Measurements from ENCODE around the gene PLCH2.

Gene PLCH2

DNA sequence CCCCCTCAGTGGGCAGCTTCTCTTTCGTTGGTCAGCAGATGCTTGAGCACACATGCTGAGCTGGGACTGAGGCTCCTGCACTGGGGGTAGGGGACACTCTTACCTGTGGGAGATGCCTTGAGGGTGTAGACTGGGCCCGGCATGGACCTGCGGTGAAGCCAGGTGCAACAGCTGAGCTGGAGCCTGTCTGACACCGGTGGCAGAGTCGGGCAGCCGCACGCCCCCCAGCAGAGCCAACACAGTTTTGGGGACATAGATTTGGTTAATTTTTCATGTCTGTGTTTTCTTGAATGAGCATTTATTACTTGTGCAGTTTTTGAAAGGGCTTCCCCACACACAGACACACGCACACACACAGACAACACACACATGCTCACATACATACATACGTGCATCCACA, 59.9 kb downstream of the PLCH2 start:
- Mint-ChIP-seq H3K9me3 (no peaks in the 10 kb centered on the region), H3K27ac (no peak overlapping the region), H3K27me3 (peaks cover 24% of the 10 kb centered on the region), H3K36me3 (no peaks in the 10 kb centered on the region), H3K4me3 (no peak overlapping the region), H3K4me1 (peaks cover 4% of the 10 kb centered on the region)
- ATAC-seq = no peak

DNA sequence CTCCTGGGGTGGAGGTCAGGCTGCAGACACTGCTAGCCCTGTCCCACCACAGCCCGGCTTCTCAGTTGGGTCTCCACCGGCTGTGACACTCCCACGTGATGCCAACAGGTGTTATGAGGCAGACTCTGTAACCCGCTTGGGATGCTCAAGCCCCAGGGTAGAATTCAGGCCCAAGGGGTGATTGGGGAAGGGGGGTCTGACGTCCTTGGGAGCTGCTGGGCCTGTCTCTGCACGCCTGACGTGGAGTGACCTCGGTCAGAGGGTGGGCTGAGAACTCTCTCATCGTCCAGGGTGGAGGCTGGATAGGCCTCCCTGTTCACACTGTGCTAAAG, 61.7 kb downstream of the PLCH2 start:
- H3K4me1 Mint-ChIP-seq = peaks cover 6% of the 10 kb centered on the region
- no peaks in the 10 kb centered on the region for H3K36me3 Mint-ChIP-seq
- H3K27ac Mint-ChIP-seq = no peak overlapping the region
- H3K9me3 Mint-ChIP-seq = no peaks in the 10 kb centered on the region
- H3K27me3 Mint-ChIP-seq = peaks cover 29% of the 10 kb centered on the region
- H3K4me3 Mint-ChIP-seq = no peak overlapping the region
- no peak for ATAC-seq

GRCh38 chr1:2538376-2538775, 62.3 kb downstream of the PLCH2 start:
- H3K4me3 Mint-ChIP-seq = no peak overlapping the region
- H3K4me1 Mint-ChIP-seq = peaks cover 6% of the 10 kb centered on the region
- ATAC-seq = no peak
- no peaks in the 10 kb centered on the region for H3K9me3 Mint-ChIP-seq
- no peak overlapping the region for H3K27ac Mint-ChIP-seq
- H3K36me3 Mint-ChIP-seq = no peaks in the 10 kb centered on the region
- H3K27me3 Mint-ChIP-seq = peaks cover 33% of the 10 kb centered on the region

GRCh38 chr1:2538872-2539271, 62.8 kb downstream of the PLCH2 start:
- H3K36me3 Mint-ChIP-seq = no peaks in the 10 kb centered on the region
- no peak overlapping the region for H3K4me3 Mint-ChIP-seq
- peaks cover 6% of the 10 kb centered on the region for H3K4me1 Mint-ChIP-seq
- peaks cover 33% of the 10 kb centered on the region for H3K27me3 Mint-ChIP-seq
- no peaks in the 10 kb centered on the region for H3K9me3 Mint-ChIP-seq
- no peak for ATAC-seq
- H3K27ac Mint-ChIP-seq = no peak overlapping the region

GRCh38 chr1:2539312-2539907, 63.3 kb downstream of the PLCH2 start:
- no peak for ATAC-seq
- Mint-ChIP-seq H3K9me3 (no peaks in the 10 kb centered on the region), H3K27me3 (peaks cover 33% of the 10 kb centered on the region), H3K4me1 (peaks cover 8% of the 10 kb centered on the region), H3K36me3 (no peaks in the 10 kb centered on the region), H3K4me3 (no peak overlapping the region), H3K27ac (no peak overlapping the region)

- no peak for ATAC-seq
- H3K4me1 Mint-ChIP-seq = peaks cover 24% of the 10 kb centered on the region
- no peak overlapping the region for H3K4me3 Mint-ChIP-seq
- H3K36me3 Mint-ChIP-seq = no peaks in the 10 kb centered on the region
- H3K27me3 Mint-ChIP-seq = peaks cover 32% of the 10 kb centered on the region
- no peaks in the 10 kb centered on the region for H3K9me3 Mint-ChIP-seq
- H3K27ac Mint-ChIP-seq = no peak overlapping the region
Measured at GRCh38 chr1:2540816-2541492, 64.9 kb downstream of the PLCH2 start.

DNA sequence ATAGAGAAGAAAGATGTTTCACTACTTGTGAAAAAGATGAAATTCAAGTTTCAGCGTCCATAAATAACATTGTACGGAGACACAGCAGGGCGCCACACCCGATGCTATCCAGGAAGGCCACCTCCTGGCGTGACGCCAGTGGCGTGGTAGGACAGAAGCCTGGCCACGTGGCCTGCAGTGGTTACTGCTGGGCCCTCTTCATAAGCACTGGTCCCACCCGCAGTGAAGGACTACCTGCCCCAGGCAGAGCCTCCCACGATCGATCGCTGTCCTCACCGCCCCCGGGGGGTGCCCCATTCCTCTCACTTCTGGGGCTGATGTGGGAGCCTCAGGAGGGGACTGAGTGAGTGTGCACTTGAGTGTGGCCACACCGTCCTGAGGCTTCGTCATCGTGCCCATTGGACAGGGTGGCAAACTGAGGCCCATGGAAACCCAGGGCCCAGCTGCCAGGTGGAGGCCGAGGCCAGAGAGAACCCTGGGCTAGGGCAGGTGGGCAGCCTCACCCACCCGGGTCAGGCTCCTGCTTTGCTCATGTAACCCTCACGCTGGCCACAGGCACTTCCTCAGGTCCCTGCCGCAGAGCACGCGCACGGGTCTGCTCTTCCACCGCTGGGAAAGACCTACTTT, 65.6 kb downstream of the PLCH2 start:
- Mint-ChIP-seq H3K4me3 (no peak overlapping the region), H3K9me3 (no peaks in the 10 kb centered on the region), H3K27ac (no peak overlapping the region), H3K4me1 (peaks cover 24% of the 10 kb centered on the region), H3K27me3 (peaks cover 25% of the 10 kb centered on the region), H3K36me3 (no peaks in the 10 kb centered on the region)
- no peak for ATAC-seq

DNA sequence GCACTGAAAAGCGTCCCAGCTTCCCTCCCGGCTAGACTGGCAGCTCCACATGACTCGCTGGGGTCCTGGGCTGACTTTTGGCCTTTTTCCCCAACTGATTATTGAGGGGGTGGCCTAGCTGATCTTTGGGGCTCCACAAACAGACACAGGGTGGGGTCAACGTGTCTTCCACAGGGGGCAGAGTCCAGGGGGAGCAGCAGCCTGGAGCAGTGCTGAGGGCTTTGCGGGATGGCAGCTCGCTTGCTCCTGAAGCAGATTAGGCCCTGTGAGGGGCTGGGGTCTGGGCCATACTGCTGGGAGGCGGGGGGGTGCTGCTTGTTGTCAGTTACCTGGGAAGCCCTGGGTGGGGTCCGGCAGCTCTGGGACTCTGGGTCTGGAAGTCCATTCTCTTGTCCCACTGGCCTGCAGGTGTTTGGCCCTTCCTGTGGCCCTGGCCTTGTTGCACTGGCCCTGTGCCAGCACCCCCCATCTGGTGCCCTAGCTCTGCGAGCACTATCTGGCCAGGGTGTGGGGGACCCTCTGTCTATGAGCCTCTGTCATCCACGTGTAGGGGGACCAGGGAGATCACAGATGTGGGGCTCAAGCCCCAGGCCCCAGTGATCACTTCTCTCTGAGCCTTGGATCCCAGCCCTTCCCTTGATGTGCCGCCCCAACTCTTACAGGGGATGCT, 66.3 kb downstream of the PLCH2 start:
- H3K27ac Mint-ChIP-seq = no peak overlapping the region
- peaks cover 25% of the 10 kb centered on the region for H3K27me3 Mint-ChIP-seq
- H3K9me3 Mint-ChIP-seq = no peaks in the 10 kb centered on the region
- no peak for ATAC-seq
- peaks cover 24% of the 10 kb centered on the region for H3K4me1 Mint-ChIP-seq
- H3K36me3 Mint-ChIP-seq = no peaks in the 10 kb centered on the region
- no peak overlapping the region for H3K4me3 Mint-ChIP-seq

- no peak overlapping the region for H3K27ac Mint-ChIP-seq
- no peak overlapping the region for H3K4me3 Mint-ChIP-seq
- peaks cover 36% of the 10 kb centered on the region for H3K4me1 Mint-ChIP-seq
- H3K27me3 Mint-ChIP-seq = peaks cover 25% of the 10 kb centered on the region
- H3K36me3 Mint-ChIP-seq = no peaks in the 10 kb centered on the region
- ATAC-seq = no peak
- no peaks in the 10 kb centered on the region for H3K9me3 Mint-ChIP-seq
Measured at GRCh38 chr1:2543543-2544092, 67.5 kb downstream of the PLCH2 start.

- H3K27ac Mint-ChIP-seq = no peak overlapping the region
- no peaks in the 10 kb centered on the region for H3K9me3 Mint-ChIP-seq
- H3K27me3 Mint-ChIP-seq = peaks cover 25% of the 10 kb centered on the region
- no peak overlapping the region for H3K4me3 Mint-ChIP-seq
- peaks cover 43% of the 10 kb centered on the region for H3K4me1 Mint-ChIP-seq
- H3K36me3 Mint-ChIP-seq = no peaks in the 10 kb centered on the region
- no peak for ATAC-seq
Measured at GRCh38 chr1:2544093-2544874, 68.2 kb downstream of the PLCH2 start.

DNA sequence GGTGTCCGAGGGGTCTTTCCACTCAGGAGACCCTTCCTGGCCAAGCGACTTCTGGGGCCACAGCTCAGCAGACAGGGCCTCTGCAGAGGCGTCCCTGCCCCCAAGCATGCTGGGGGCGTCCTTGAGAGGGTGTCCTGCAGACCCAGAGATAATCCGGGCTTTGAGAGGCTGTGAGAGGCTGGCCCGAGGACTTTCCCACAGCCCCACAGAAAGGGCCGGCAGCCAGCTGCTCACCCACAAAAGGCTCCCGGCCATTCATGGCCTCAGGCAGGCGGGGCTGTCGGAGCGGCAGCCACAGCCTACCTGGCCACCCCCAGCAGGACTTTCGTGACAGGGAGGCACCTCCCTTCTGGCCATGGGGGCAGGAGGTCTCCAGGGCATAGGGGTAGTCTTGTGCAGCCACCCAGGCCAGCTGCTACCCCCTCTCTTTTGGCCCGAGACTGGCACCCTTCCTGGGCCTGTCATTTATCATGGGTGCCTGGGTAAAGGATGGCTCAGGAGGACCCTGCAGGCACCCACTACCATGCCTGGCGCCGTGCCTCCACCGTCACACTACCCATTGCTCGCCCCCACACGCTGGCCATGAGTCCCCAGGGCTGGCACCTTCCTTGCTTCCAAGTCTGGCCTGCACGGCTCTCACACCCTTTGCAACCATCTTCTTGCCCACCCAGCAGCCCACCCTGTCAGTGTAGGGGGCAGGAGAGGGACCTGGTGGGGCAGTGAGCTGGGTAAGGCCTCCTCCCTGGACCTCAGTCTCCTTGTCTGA, 69.0 kb downstream of the PLCH2 start:
- ATAC-seq = no peak
- Mint-ChIP-seq H3K4me3 (peak overlapping the region; percentile 76), H3K9me3 (no peaks in the 10 kb centered on the region), H3K27me3 (peaks cover 25% of the 10 kb centered on the region), H3K4me1 (peaks cover 50% of the 10 kb centered on the region), H3K27ac (no peak overlapping the region), H3K36me3 (no peaks in the 10 kb centered on the region)

DNA sequence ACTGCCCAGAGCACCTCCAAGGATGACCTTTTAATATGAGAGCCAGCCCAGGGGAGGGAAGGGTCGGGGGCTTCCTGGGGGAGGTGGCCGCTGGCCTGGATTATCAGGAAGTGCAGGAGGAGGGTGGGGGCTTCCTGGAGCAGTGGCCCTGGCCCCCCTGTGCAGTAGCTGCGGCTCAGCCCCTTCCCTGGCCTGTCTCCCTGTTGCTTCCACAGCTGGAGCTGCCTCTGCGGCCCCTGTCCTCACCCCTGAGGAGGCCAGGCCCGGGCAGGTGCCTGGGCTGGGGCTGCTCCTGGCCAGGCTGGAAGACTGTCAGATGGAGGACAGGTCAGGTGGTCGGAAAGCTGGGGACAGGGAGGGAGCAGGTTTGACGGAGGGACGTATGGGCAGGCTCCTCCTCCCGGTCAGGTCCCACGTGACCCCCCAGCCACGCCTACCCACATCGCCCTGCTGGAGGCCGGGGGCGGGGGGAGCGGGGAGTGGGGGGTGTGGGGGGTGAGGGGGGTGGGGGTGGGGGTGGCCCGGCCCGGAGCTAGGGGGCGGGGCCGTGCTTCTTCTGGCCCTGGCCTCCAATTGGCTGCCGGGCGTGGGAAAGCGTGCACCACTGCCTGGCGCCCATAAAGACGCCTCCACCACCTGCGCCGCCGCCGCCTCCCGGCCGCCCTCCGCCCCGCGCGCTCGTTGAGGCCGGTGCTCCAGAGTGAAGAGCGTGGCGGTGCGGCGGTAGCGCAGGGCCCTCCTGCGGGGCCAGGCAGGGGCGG, 69.8 kb downstream of the PLCH2 start:
- Mint-ChIP-seq H3K4me1 (peaks cover 58% of the 10 kb centered on the region), H3K4me3 (peak overlapping the region; percentile 84), H3K27ac (peak overlapping the region; percentile 96), H3K27me3 (peaks cover 23% of the 10 kb centered on the region), H3K36me3 (no peaks in the 10 kb centered on the region), H3K9me3 (no peaks in the 10 kb centered on the region)
- ATAC-seq = peak; percentile 67

GRCh38 chr1:2546515-2547209, 70.6 kb downstream of the PLCH2 start:
- peak overlapping the region; percentile 84 for H3K4me3 Mint-ChIP-seq
- H3K9me3 Mint-ChIP-seq = no peaks in the 10 kb centered on the region
- H3K36me3 Mint-ChIP-seq = no peaks in the 10 kb centered on the region
- peak overlapping the region; percentile 96 for H3K27ac Mint-ChIP-seq
- peaks cover 61% of the 10 kb centered on the region for H3K4me1 Mint-ChIP-seq
- H3K27me3 Mint-ChIP-seq = peaks cover 16% of the 10 kb centered on the region
- ATAC-seq = peak; percentile 67

All from stimulated activated memory B cell treated with anti-CD40 and anti-IgM and Interleukin-4, amounts not matched to agents 10 μg/mL and 1 μg/mL and 100 μg/mL, for 72 hours (primary cell).